BJ (cell line): ENCODE data around the gene PDCD11. TPM values are rescaled to one million over a fixed set of nuclear protein-coding genes. Genes with fewer than 3 reads are reported as not detected.
"Not testable (repeated sequence)": the region's sequence is repeated elsewhere in the genome, so short reads cannot be mapped to it uniquely, and the experiment has no call there.

ENCODE experiments used
- CTCF ChIA-PET: fragments of 350-600 bp; formaldehyde crosslinking; extraction: SDS; loops from one replicate; lab custom pipeline; 2021; ENCODE audit warnings: antibody characterized with exemption, inconsistent platforms; lab: Yijun Ruan, JAX
- POLR2A ChIA-PET: fragments of 300-600 bp; sonication (Branson Sonifier 250); formaldehyde crosslinking; extraction: SDS; loops from one replicate; lab custom pipeline; 2021; ENCODE audit warnings: antibody characterized with exemption; lab: Charles Lee
- DNase-seq: peaks from one replicate; pipeline ENCODE4 v3.0.0-alpha.2; 2011; ENCODE audit warnings: low read depth
- H3K27me3 ChIP-seq: 2 replicates; pipeline ENCODE4 v1.6.0; 2011; ENCODE audit warnings: low read length; ENCODE audit not compliant: control insufficient read depth, insufficient read depth
- H3K36me3 ChIP-seq: 2 replicates; pipeline ENCODE4 v1.5.1; 2011; ENCODE audit warnings: low read length; ENCODE audit not compliant: control insufficient read depth, insufficient read depth
- H3K4me3 ChIP-seq: 2 replicates; pipeline ENCODE4 v1.5.1; 2011; ENCODE audit warnings: low read depth, mild to moderate bottlenecking, control low read depth, low read length
- polyA plus RNA-seq: library from polyadenylated mRNA; depleted of rRNA; stranded (reverse); fragments of >200 nt; gene quantifications from 2 replicates; pipeline ENCODE4 v1.2.3, GENCODE V29; 2011
- TF ChIP-seq, protein P1 (sequence below): IDR thresholded peaks from 2 replicates; pipeline ENCODE4 v1.5.1; 2011; ENCODE audit warnings: low read depth, mild to moderate bottlenecking, control low read depth, inconsistent platforms, low read length, moderate library complexity; ENCODE audit not compliant: insufficient read depth

The PDCD11 gene
- polyA plus RNA-seq, 1 experiment: 17.0 TPM

DNA sequence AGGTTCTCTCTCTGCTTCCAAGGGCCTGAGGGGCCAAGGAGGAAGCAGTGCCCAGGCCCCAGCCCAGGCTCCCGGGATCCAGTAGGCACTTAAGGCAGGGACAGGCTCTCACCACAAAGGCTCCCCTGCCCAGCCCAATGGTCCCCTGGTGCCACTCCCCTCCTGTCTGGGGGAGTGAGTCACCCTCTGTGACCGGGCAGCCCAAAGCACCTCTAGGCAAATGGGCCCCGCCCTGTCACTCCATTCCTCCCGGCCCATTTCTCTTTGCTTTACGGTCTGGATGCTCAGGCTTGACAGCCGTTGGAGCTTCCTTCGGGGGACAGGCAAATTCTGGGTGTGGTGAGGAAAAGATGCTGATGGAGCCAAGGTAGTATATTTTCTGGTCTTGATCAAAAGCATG is 82.7 kb downstream of the PDCD11 start, which contains the start of gene CALHM3:
Gene CALHM3, minus strand, starts transcription at position 106 of the 400 bp plus-strand sequence. CDS start 208 bp downstream, outside the sequence.
- POLR2A ChIA-PET: no interaction called here
- DNase-seq: no peak

DNA sequence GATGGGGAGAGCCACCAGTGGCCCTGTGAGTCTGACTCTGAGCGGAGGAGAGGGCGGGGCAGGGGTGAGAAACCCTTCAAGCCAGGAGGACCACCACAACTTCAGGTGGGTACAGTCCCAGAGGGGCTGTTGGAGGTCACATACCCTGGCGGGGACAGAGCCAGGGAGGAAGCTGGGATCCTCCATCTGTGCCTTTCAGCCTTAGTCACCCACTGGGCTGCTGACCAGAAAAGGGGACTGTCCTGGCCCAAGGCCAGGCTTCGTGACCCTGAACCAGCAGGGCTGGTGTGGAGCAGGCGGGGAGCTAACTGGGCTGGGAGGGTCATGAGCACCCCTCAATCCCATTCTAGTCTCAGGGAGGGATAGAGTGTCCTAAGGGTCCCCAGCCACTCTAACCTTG is 84.1 kb downstream of the PDCD11 start:
- no peaks in the 10 kb centered on the region for H3K36me3 ChIP-seq
- H3K4me3 ChIP-seq: no peak overlapping the region
- H3K27me3 ChIP-seq: no peaks in the 10 kb centered on the region
- CTCF ChIA-PET: interaction anchor here (0.9 to 2.0 kb wide), 11 partner anchors 10 to 64 kb away, joined by 3 to 26 read pairs (median 4); partner anchors contain the start of genes CALHM2 and NEURL1
- POLR2A ChIA-PET: no interaction called here
- no peak for DNase-seq
- TF ChIP-seq, protein P1, sequence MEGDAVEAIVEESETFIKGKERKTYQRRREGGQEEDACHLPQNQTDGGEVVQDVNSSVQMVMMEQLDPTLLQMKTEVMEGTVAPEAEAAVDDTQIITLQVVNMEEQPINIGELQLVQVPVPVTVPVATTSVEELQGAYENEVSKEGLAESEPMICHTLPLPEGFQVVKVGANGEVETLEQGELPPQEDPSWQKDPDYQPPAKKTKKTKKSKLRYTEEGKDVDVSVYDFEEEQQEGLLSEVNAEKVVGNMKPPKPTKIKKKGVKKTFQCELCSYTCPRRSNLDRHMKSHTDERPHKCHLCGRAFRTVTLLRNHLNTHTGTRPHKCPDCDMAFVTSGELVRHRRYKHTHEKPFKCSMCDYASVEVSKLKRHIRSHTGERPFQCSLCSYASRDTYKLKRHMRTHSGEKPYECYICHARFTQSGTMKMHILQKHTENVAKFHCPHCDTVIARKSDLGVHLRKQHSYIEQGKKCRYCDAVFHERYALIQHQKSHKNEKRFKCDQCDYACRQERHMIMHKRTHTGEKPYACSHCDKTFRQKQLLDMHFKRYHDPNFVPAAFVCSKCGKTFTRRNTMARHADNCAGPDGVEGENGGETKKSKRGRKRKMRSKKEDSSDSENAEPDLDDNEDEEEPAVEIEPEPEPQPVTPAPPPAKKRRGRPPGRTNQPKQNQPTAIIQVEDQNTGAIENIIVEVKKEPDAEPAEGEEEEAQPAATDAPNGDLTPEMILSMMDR: no peak

More for the DNA sequence above, 82.7 kb downstream of the PDCD11 start, which contains the start of gene CALHM3:
- no peaks in the 10 kb centered on the region for H3K27me3 ChIP-seq
- no peaks in the 10 kb centered on the region for H3K36me3 ChIP-seq
- CTCF ChIA-PET: interaction anchor here (0.6 kb wide), 1 partner anchor 610 kb away, joined by 3 read pairs; no protein-coding TSS in a partner anchor
- TF ChIP-seq, protein P1: no peak
- H3K4me3 ChIP-seq: no peak within 1 kb of the TSS

DNA sequence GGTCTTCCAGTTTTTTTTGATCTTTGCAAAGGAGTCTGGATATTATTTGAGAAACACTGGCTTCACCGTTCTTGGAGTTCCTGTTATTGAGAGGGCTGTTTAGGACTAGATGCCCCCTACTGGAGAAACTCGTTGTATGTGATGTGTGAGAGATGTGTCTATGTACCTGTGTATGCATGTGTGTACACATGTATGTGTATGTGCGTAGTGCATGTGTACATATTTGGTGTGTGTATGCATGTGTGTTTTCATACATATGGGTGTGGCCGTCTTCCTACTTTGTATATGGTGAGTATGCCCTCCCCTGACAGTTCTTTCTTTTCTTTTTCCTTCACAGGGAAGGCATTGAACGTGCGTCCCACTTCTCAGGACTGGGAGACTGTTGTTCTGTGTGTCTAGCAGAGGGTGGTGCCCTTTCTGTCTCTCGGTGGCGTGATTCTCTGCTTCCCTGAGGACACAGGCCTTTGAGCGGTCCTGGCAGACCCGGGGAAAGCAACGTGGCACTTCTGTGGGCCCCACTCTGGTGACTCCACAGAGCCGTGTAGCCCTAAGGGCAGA is 85.6 kb downstream of the PDCD11 start:
- Histone ChIP-seq H3K36me3 (no peaks in the 10 kb centered on the region), H3K4me3 (no peak overlapping the region), H3K27me3 (no peaks in the 10 kb centered on the region)
- ChIA-PET CTCF (interaction anchor here (1.0 to 4.9 kb wide), 6 partner anchors 8 to 66 kb away, joined by 3 to 32 read pairs (median 11); partner anchors contain the start of gene CALHM2), POLR2A (no interaction called here)
- TF ChIP-seq, protein P1: peak; percentile 72
- DNase-seq: no peak

DNA sequence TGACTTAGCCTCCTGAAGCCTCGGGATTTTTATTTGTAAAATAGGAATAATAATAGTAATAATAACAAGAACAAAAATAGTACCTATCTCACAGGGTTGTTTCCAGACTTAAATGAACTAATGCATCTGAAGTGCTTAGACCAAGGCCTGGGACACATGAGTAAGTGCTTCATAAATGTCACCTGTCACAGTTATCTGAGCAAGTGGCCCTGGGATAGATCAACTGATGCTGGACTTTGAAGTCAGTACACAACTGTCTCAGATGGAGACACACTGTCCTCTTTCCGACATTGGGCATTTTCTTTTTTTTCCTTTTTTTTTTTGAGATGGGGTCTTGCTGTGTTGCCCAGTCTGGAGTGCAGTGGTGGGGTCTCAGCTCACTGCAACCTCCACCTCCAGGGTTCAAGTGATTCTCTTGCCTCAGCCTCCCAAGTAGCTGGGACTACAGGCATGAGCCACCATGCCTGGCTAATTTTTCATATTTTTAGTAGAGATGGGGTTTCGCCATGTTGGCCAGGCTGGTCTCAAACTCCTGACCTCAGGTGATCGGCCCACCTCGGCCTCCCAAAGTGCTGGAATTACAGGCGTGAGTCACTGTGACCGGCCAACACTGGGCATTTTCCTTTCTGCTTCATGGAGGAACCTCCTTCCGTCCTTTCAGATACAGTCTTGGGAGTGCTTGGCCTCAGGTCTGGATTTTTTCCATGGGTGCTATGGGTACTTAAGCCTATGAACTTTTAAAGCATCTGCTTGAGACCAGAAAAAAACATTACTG is 90.4 kb downstream of the PDCD11 start:
- DNase-seq, POLR2A ChIA-PET, H3K36me3 ChIP-seq, H3K4me3 ChIP-seq, H3K27me3 ChIP-seq: not testable (repeated sequence)
- CTCF ChIA-PET: interaction anchor here (0.6 to 4.9 kb wide), 12 partner anchors 8 to 935 kb away, joined by 3 to 93 read pairs (median 6); partner anchors contain the start of genes CALHM2, NEURL1 and TAF5

DNA sequence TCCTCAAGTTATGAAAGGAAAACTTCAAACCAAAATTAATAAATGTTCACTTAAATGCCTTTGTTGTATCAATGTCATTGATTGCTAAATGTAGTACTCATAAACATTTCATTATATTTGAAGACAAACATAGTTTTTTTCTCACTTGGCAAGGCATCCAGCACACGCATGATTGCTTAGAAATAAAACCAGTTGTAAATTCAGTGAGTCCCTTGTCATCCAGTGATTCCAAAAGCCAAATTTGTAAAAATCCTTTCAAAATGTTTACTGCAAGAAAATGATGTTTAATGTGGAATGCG is 90.9 kb downstream of the PDCD11 start:
- ChIA-PET CTCF (no interaction called here), POLR2A (no interaction called here)
- Histone ChIP-seq H3K4me3 (no peak overlapping the region), H3K36me3 (no peaks in the 10 kb centered on the region), H3K27me3 (no peaks in the 10 kb centered on the region)
- no peak for DNase-seq
- TF ChIP-seq, protein P1: no peak
